ENCODE results near the gene POGZ.

GRCh38 chr1:151435174-151435573 lies 24.1 kb downstream of the POGZ start:
- no peak for TF ChIP-seq EZH2phosphoT487 (IDR thresholded peaks at IDR 0.05; ENCODE audit: borderline replicate concordance)
- TF ChIP-seq CTCF (conservative IDR thresholded peaks at IDR 0.05; ENCODE audit: low read length) = no peak
